OCI-LY1 (cell line): ENCODE measurements around the gene ZNF296.

ENCODE experiments used
- H2AFZ ChIP-seq: fragments of 200-600 bp; sonication (generic), shearing (Covaris generic); 2 replicates; pipeline ENCODE4 v1.6.0; 2014; ENCODE audit warnings: antibody characterized with exemption, mild to moderate bottlenecking, low read length
- H3F3A ChIP-seq: fragments of 200-600 bp; sonication (generic), shearing (Covaris generic); 2 replicates; pipeline ENCODE4 v1.6.0; 2014; ENCODE audit warnings: mild to moderate bottlenecking, antibody characterized with exemption, low read length, moderate library complexity; ENCODE audit not compliant: insufficient read depth
- H3K27ac ChIP-seq: fragments of 200-600 bp; sonication (generic); 2 replicates; pipeline ENCODE4 v1.5.1; 2014; ENCODE audit warnings: low read length, mixed run types, mild to moderate bottlenecking, low read depth; ENCODE audit not compliant: poor library complexity, severe bottlenecking
- H3K27me3 ChIP-seq: fragments of 200-600 bp; sonication (generic); 2 replicates; pipeline ENCODE4 v1.6.0; 2014; ENCODE audit warnings: antibody characterized with exemption, mild to moderate bottlenecking, low read length, moderate library complexity; ENCODE audit not compliant: insufficient read depth
- H3K36me3 ChIP-seq: fragments of 200-600 bp; sonication (generic); 2 replicates; pipeline ENCODE4 v1.6.1; 2014; ENCODE audit warnings: mild to moderate bottlenecking, antibody characterized with exemption, low read length, moderate library complexity, mixed read lengths; ENCODE audit not compliant: insufficient read depth
- H3K4me1 ChIP-seq: fragments of 200-600 bp; sonication (generic); 2 replicates; pipeline ENCODE4 v1.5.1; 2014; ENCODE audit warnings: mild to moderate bottlenecking, low read length, moderate library complexity; ENCODE audit not compliant: insufficient read depth, severe bottlenecking
- H3K4me2 ChIP-seq: fragments of 200-600 bp; sonication (generic), shearing (Covaris generic); 2 replicates; pipeline ENCODE4 v1.6.1; 2014; ENCODE audit warnings: low read length
- H3K4me3 ChIP-seq: fragments of 200-600 bp; sonication (generic); 2 replicates; pipeline ENCODE4 v1.5.1; 2014; ENCODE audit warnings: low read length, low read depth, mild to moderate bottlenecking, mixed read lengths; ENCODE audit not compliant: poor library complexity, severe bottlenecking
- H3K79me2 ChIP-seq: fragments of 200-600 bp; shearing (Covaris generic); 2 replicates; pipeline ENCODE4 v1.6.1; 2016; ENCODE audit warnings: mixed run types, low read length, mixed read lengths; ENCODE audit not compliant: insufficient read depth
- H3K9ac ChIP-seq: fragments of 200-600 bp; sonication (generic), shearing (Covaris generic); 2 replicates; pipeline ENCODE4 v1.6.1; 2014; ENCODE audit warnings: mild to moderate bottlenecking, low read length, mixed read lengths
- H3K9me2 ChIP-seq: fragments of 200-600 bp; sonication (generic), shearing (Covaris generic); 2 replicates; pipeline ENCODE4 v1.6.1; 2014; ENCODE audit warnings: low read depth, mild to moderate bottlenecking, low read length, mixed read lengths
- H3K9me3 ChIP-seq: fragments of 200-600 bp; shearing (Covaris generic); 2 replicates; pipeline ENCODE4 v1.6.1; 2014; ENCODE audit warnings: low read length, mixed read lengths
- H4K20me1 ChIP-seq: fragments of 200-600 bp; sonication (generic), shearing (Covaris generic); 2 replicates; pipeline ENCODE4 v1.6.0; 2016; ENCODE audit warnings: mild to moderate bottlenecking, low read length; ENCODE audit not compliant: insufficient read depth
- CTCF ChIP-seq: fragments of 200-600 bp; sonication (generic), shearing (Covaris generic); IDR thresholded peaks from 2 replicates; pipeline ENCODE4 v1.5.1; 2017; ENCODE audit warnings: mild to moderate bottlenecking, antibody characterized with exemption, low read length, moderate library complexity, mixed read lengths
- EZH2 ChIP-seq: fragments of 200-600 bp; sonication (generic), shearing (Covaris generic); IDR thresholded peaks from 2 replicates; pipeline ENCODE4 v1.8.0; 2017; ENCODE audit warnings: borderline replicate concordance, mixed run types, mild to moderate bottlenecking, antibody characterized with exemption, low read length, moderate library complexity, mixed read lengths

Gene ZNF296

GRCh38 chr19:45079911-45080370 is 3.7 kb upstream of the ZNF296 start:
- Histone ChIP-seq H3K36me3 (peaks cover 28% of the 10 kb centered on the region), H2AFZ (no peak overlapping the region), H3K9me3 (no peaks in the 10 kb centered on the region), H3K4me1 (peaks cover 42% of the 10 kb centered on the region), H3K4me3 (peak overlapping the region; percentile 90), H3K27me3 (no peaks in the 10 kb centered on the region), H3K9ac (peak overlapping the region; percentile 93), H3K9me2 (no peaks in the 10 kb centered on the region), H3F3A (peaks cover 13% of the 10 kb centered on the region), H4K20me1 (no peaks in the 10 kb centered on the region), H3K4me2 (peak overlapping the region; percentile 94), H3K27ac (peak overlapping the region; percentile 78), H3K79me2 (peaks cover 38% of the 10 kb centered on the region)
- TF ChIP-seq EZH2 (no peak), CTCF (no peak)

- Histone ChIP-seq H3K9me2 (no peaks in the 10 kb centered on the region), H4K20me1 (no peaks in the 10 kb centered on the region), H3K4me2 (peak within 1 kb of the TSS; percentile 94), H3K27me3 (no peaks in the 10 kb centered on the region), H3K79me2 (peaks cover 38% of the 10 kb centered on the region), H3K36me3 (peaks cover 34% of the 10 kb centered on the region), H3K9me3 (no peaks in the 10 kb centered on the region), H3K27ac (peak within 1 kb of the TSS; percentile 85), H3F3A (peaks cover 13% of the 10 kb centered on the region), H3K9ac (peak within 1 kb of the TSS; percentile 93), H3K4me3 (peak within 1 kb of the TSS; percentile 90), H2AFZ (no peak within 1 kb of the TSS), H3K4me1 (peaks cover 48% of the 10 kb centered on the region)
- TF ChIP-seq CTCF (peak; percentile 14; the same call in 1 of the 2 replicates), EZH2 (no peak)
These were observed 3.0 kb upstream of the ZNF296 start, which contains the start of gene GEMIN7 for GRCh38 chr19:45079063-45079910. TSS of gene GEMIN7 (plus strand) at chr19:45079260. CDS start at chr19:45090115, 10,855 bp downstream.

GRCh38 chr19:45078390-45079062 is 2.2 kb upstream of the ZNF296 start:
- no peaks in the 10 kb centered on the region for H3K9me3 ChIP-seq
- peaks cover 53% of the 10 kb centered on the region for H3K4me1 ChIP-seq
- peaks cover 38% of the 10 kb centered on the region for H3K79me2 ChIP-seq
- H3K9ac ChIP-seq = peak overlapping the region; percentile 93
- peaks cover 13% of the 10 kb centered on the region for H3F3A ChIP-seq
- no peaks in the 10 kb centered on the region for H3K27me3 ChIP-seq
- H4K20me1 ChIP-seq = no peaks in the 10 kb centered on the region
- no peak overlapping the region for H2AFZ ChIP-seq
- H3K9me2 ChIP-seq = no peaks in the 10 kb centered on the region
- H3K4me3 ChIP-seq = peak overlapping the region; percentile 90
- TF ChIP-seq EZH2 = no peak
- TF ChIP-seq CTCF = no peak
- H3K4me2 ChIP-seq = peak overlapping the region; percentile 94
- peaks cover 36% of the 10 kb centered on the region for H3K36me3 ChIP-seq
- H3K27ac ChIP-seq = peak overlapping the region; percentile 85
